Upper lobe of left lung (tissue), 6 donors: ENCODE measurements around the gene CPNE7. TPM values are rescaled to one million over a fixed set of nuclear protein-coding genes. Genes with fewer than 3 reads are reported as not detected.

ENCODE experiments used
- ATAC-seq, 2 donors: fragments of 200-7000 bp; cut with Tn5 transposase; one replicate each; pipeline ENCODE4 v1.9.1; 2022; ENCODE audit warnings: mild to moderate bottlenecking in 2 of 2, moderate library complexity in 2 of 2; ENCODE audit not compliant: low FRiP score in 2 of 2
- DNase-seq, 2 donors: peaks; one replicate each; pipeline ENCODE4 v3.0.0-alpha.2; 2019 to 2020
- H3K27ac ChIP-seq, 4 donors: fragments of 200-600 bp; sonication (generic); one replicate each; pipeline ENCODE4 v1.5.1; 2016 to 2019
- H3K27me3 ChIP-seq, 4 donors: fragments of 200-600 bp; sonication (generic); one replicate each; pipeline ENCODE4 v1.5.1; 2017 to 2019
- H3K36me3 ChIP-seq, 4 donors: fragments of 200-600 bp; sonication (generic); one replicate each; pipeline ENCODE4 v1.5.1; 2016 to 2019
- H3K4me1 ChIP-seq, 4 donors: fragments of 200-600 bp; sonication (generic); one replicate each; pipeline ENCODE4 v1.5.1; 2018 to 2019
- H3K4me3 ChIP-seq, 4 donors: fragments of 200-600 bp; sonication (generic); one replicate each; pipeline ENCODE4 v1.5.1; 2017 to 2019; ENCODE audit warnings: mild to moderate bottlenecking in 2 of 4, moderate library complexity in 1 of 4
- H3K9me3 ChIP-seq, 4 donors: fragments of 200-600 bp; sonication (generic); one replicate each; pipeline ENCODE4 v1.5.1; 2018 to 2019
- CTCF ChIP-seq, 6 experiments: fragments of 450-650 bp in 4 of 6; fragments of 200-600 bp in 2 of 6; sonication (generic) in 2 of 6; IDR thresholded peaks; one replicate each; pipeline ENCODE4 v1.5.1; 2016 to 2019; ENCODE audit warnings: antibody characterized with exemption in 6 of 6
- EP300 ChIP-seq, 4 donors: sonication (generic); formaldehyde crosslinking; IDR thresholded peaks; one replicate each; pipeline ENCODE4 v1.5.1; 2017; ENCODE audit warnings: antibody characterized with exemption in 4 of 4, control low read depth in 2 of 4
- POLR2A ChIP-seq, 4 donors: fragments of 450-650 bp; IDR thresholded peaks; one replicate each; pipeline ENCODE4 v1.5.1; 2016 to 2017; ENCODE audit warnings: antibody characterized with exemption in 4 of 4, mild to moderate bottlenecking in 2 of 4
- POLR2AphosphoS5 ChIP-seq, 2 donors: sonication (generic); formaldehyde crosslinking; IDR thresholded peaks; one replicate each; pipeline ENCODE4 v1.5.1; 2017; ENCODE audit warnings: antibody characterized with exemption in 2 of 2
- whole genome bisulfite sequencing, 2 donors: methylation state at CpG; one replicate each; pipeline ENCODE4 v1.1.5; 2017 to 2018; 5-methylcytosine and 5-hydroxymethylcytosine counted together
- small RNA-seq, 4 donors: library from RNA; depleted of rRNA; stranded (forward); fragments of <200 nt; gene quantifications; one replicate each; pipeline ENCODE3, GENCODE V24; 2016
- total RNA-seq, 6 donors: library from RNA; depleted of rRNA in 4 of 6; stranded (reverse); fragments of >200 nt in 4 of 6; gene quantifications; one replicate each; pipeline versions ENCODE4 v1.1.0 to v1.2.1, GENCODE V29; 2016 to 2021
- donor health status: DM: no; HTN: no; CAD: no; lungs with moderate emphysema.
- donor health status: DM: no; HTN: yes; CAD: no; lungs with severe emphysema.

The CPNE7 gene
- total RNA-seq, 6 donors from 2014 or later = 1.4 to 14.7 (median 3.6) TPM; not detected in 2

DNA sequence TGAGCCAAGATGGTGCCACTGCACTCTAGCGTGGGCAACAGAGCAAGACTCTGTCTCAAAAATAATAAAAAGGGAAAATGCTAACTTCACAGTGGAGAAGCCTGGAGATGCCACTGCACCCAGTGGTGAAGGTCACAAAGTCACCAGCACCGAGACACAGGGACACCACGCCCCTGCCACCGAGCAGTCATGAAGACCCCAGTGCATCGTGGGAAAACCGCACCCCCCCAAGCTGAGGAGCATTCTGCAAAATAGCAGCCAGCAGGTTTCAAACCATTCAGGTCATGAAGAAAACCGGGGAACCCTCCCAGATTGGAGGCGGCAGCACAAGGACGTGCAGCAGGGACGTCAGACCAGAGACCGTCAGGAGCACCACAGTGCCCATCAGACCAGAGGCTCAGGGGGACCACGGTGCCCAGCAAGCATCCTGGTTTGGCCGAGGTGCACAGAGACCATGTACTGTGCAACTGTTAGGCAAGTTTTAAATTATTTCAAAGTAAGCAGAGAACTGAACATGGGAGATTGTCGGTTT, 68.3 kb downstream of the CPNE7 start:
- peaks cover 16 to 40% (median 34%) of the 10 kb centered on the region in 4 donors for H3K36me3 ChIP-seq
- ATAC-seq (no peak), DNase-seq (no peak)
- H3K4me3 ChIP-seq = no peak overlapping the region
- peaks cover 12 to 21% (median 14%) of the 10 kb centered on the region in 4 donors for H3K4me1 ChIP-seq
- H3K27me3 ChIP-seq = no peaks in the 10 kb centered on the region
- WGBS, 2 donors = 81 to 88% methylated on average over 13 to 14 of the region's 14 CpGs
- TF ChIP-seq POLR2A (IDR thresholded peaks at IDR 0.05) (no peak), POLR2AphosphoS5 (IDR thresholded peaks at IDR 0.05) (no peak), EP300 (IDR thresholded peaks at IDR 0.05) (no peak), CTCF (IDR thresholded peaks at IDR 0.05) (no peak)
- no peaks in the 10 kb centered on the region for H3K9me3 ChIP-seq
- no peak overlapping the region for H3K27ac ChIP-seq

DNA sequence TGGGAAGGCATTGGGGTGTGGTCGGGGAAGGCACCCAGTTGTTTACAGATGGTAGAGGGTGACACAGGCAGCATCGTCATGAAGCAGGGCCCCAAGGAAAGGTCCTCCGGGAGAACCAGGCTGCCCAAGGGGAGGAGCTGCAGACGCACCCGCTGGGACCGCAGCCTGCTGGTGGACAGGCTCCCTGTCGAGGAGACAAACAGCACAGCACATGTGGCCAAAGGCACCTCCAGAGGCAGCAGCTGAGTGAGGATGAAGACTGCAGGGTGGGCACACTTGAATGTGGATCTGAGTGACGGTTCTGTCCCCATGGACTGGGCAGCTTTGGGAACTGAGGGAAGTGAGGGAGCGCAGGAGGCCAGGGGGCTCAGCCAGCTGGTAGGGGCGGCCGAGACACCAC, 69.6 kb downstream of the CPNE7 start:
- no peaks in the 10 kb centered on the region for H3K27me3 ChIP-seq
- no peak for TF ChIP-seq POLR2A (IDR thresholded peaks at IDR 0.05)
- no peak overlapping the region for H3K4me3 ChIP-seq
- no peak for DNase-seq
- peaks cover 12 to 20% (median 14%) of the 10 kb centered on the region in 4 donors for H3K4me1 ChIP-seq
- H3K27ac ChIP-seq = no peak overlapping the region
- no peaks in the 10 kb centered on the region for H3K9me3 ChIP-seq
- ATAC-seq = no peak
- 91 to 93% methylated on average over 10 to 11 of the region's 11 CpGs for WGBS, 2 donors
- H3K36me3 ChIP-seq = peaks cover 16 to 53% (median 43%) of the 10 kb centered on the region in 4 donors

GRCh38 chr16:89646270-89646669, 70.7 kb downstream of the CPNE7 start:
- TF ChIP-seq POLR2A (IDR thresholded peaks at IDR 0.05) (no peak), EP300 (IDR thresholded peaks at IDR 0.05) (no peak), CTCF (IDR thresholded peaks at IDR 0.05) (no peak), POLR2AphosphoS5 (IDR thresholded peaks at IDR 0.05) (no peak)
- Histone ChIP-seq H3K4me3 (no peak overlapping the region), H3K27me3 (no peaks in the 10 kb centered on the region), H3K4me1 (peaks cover 4 to 8% (median 4%) of the 10 kb centered on the region in 4 donors), H3K9me3 (no peaks in the 10 kb centered on the region), H3K36me3 (peaks cover 16 to 63% (median 48%) of the 10 kb centered on the region in 4 donors), H3K27ac (no peak overlapping the region)
- ATAC-seq (no peak), DNase-seq (no peak)
- WGBS, 2 donors = 89 to 95% methylated on average over 14 to 20 of the region's 22 CpGs

Small RNA genes lying within 50 kb of the gene (small RNA-seq; reads per million reads assigned to genes)
- gene SNORD68 = 0 reads per million in 4 donors

Other genes with a start within 250 kb of the CPNE7 start
- 100 to 1,000 TPM in 5 of 6 donors, 10 to 100 TPM in 1; 92.4 to 313 (median 134) TPM for gene ANKRD11, start 85.2 kb upstream of the CPNE7 start, total RNA-seq
- 100 to 1,000 TPM in 4 of 6 donors, 10 to 100 TPM in 2; 72.6 to 419 (median 111) TPM for gene SPG7, start 67.4 kb upstream of the CPNE7 start, total RNA-seq
- 1,000 to 10,000 TPM; 1,332 to 3,837 (median 2,323) TPM for gene RPL13, start 15.1 kb upstream of the CPNE7 start, total RNA-seq
- gene DPEP1, start 37.9 kb downstream of the CPNE7 start, total RNA-seq = 1 to 10 TPM in 3 of 6 donors, not detected in 3; 1.2 to 2.7 (median 1.5) TPM
- 100 to 1,000 TPM in 1 of 6 donors, 10 to 100 TPM in 5; 51.4 to 117 (median 97.8) TPM for gene CHMP1A, start 82.0 kb downstream of the CPNE7 start, total RNA-seq
- 10 to 100 TPM in 3 of 6 donors, 1 to 10 TPM in 3; 5.8 to 22.0 (median 8.8) TPM for gene SPATA33, start 82.1 kb downstream of the CPNE7 start, total RNA-seq
- 100 to 1,000 TPM in 2 of 6 donors, 10 to 100 TPM in 4; 38.4 to 197 (median 85.3) TPM for gene CDK10, start 110.9 kb downstream of the CPNE7 start, total RNA-seq
- 10 to 100 TPM; 11.5 to 49.3 (median 26.5) TPM for gene SPATA2L, start 125.9 kb downstream of the CPNE7 start, total RNA-seq
- 10 to 100 TPM in 5 of 6 donors, 1 to 10 TPM in 1; 7.4 to 45.1 (median 20.2) TPM for gene VPS9D1, start 145.1 kb downstream of the CPNE7 start, total RNA-seq
- gene ZNF276, start 145.8 kb downstream of the CPNE7 start, total RNA-seq = 100 to 1,000 TPM in 1 of 6 donors, 10 to 100 TPM in 5; 28.6 to 172 (median 39.0) TPM
- gene FANCA, start 240.9 kb downstream of the CPNE7 start, total RNA-seq = 10 to 100 TPM in 4 of 6 donors, 1 to 10 TPM in 2; 5.5 to 25.1 (median 12.1) TPM